ENCODE measurements around the gene C5orf63. TPM values are rescaled to one million over a fixed set of nuclear protein-coding genes. Genes with fewer than 3 reads are reported as not detected.
A peak's percentile ranks its signal among the peaks of the same experiment; 100 is the strongest.

Gene C5orf63
- total and polyA plus RNA-seq, 9 of the 15 experiments (the other 6 are each of a cell fraction or from before 2014, with no cell fraction given), result 1.8 to 24.6 (median 6.2) TPM

GRCh38 chr5:127072861-127073846, at the start of gene C5orf63 (continued):
- peak; percentile 88 for TF ChIP-seq POLR2G (IDR thresholded peaks at IDR 0.05; ENCODE audit: low read depth, low read length)
- no peak for TF ChIP-seq IFI16 (CRISPR knock-in tag; IDR thresholded peaks at IDR 0.05)
- TF ChIP-seq ILF3 (IDR thresholded peaks at IDR 0.05; ENCODE audit: borderline replicate concordance), result no peak
- no peak for TF ChIP-seq ESRRA (IDR thresholded peaks at IDR 0.05; ENCODE audit: borderline replicate concordance, low read depth)
- no peak for TF ChIP-seq U2AF2 (optimal IDR thresholded peaks at IDR 0.05; ENCODE audit: low read depth, low read length)
- peak; percentile 56 for TF ChIP-seq SUPT5H (IDR thresholded peaks at IDR 0.05)
- no peak for TF ChIP-seq ZNF232 (CRISPR knock-in tag; IDR thresholded peaks at IDR 0.05)
- TF ChIP-seq STAT5B (CRISPR knock-in tag; IDR thresholded peaks at IDR 0.05), result no peak
- TF ChIP-seq JUNB (CRISPR knock-in tag; conservative IDR thresholded peaks at IDR 0.05), result no peak
- peak; percentile 76 for TF ChIP-seq CXXC5 (CRISPR knock-in tag; IDR thresholded peaks at IDR 0.05)
- no peak for TF ChIP-seq ZNF507 (tag; conservative IDR thresholded peaks at IDR 0.05)
- peak; percentile 54 to 89 (median 64); a peak in 4 of 6 replicates for TF ChIP-seq ZBTB11 (CRISPR knock-in tag; IDR thresholded peaks at IDR 0.05)
- no peak for TF ChIP-seq IRF2 (CRISPR knock-in tag; IDR thresholded peaks at IDR 0.05)
- TF ChIP-seq RAD51 (IDR thresholded peaks at IDR 0.05; ENCODE audit: borderline replicate concordance, low read depth), result no peak
- no peak for TF ChIP-seq MCM2 (IDR thresholded peaks at IDR 0.05; ENCODE audit: low read depth)
- TF ChIP-seq ATF7 (IDR thresholded peaks at IDR 0.05), result no peak
- TF ChIP-seq MTA3 (IDR thresholded peaks at IDR 0.05; ENCODE audit: borderline replicate concordance), result no peak
- no peak for TF ChIP-seq FOXA1 (IDR thresholded peaks at IDR 0.05; ENCODE audit: borderline replicate concordance)
- no peak for TF ChIP-seq HNRNPLL (IDR thresholded peaks at IDR 0.05; ENCODE audit: low read depth, low read length, poor library complexity, severe bottlenecking)
- no peak for TF ChIP-seq RFX7 (CRISPR knock-in tag; IDR thresholded peaks at IDR 0.05)
- no peak for TF ChIP-seq ZBTB7A (IDR thresholded peaks at IDR 0.05; ENCODE audit: borderline replicate concordance, control insufficient read depth, low read depth, low read length)
- no peak for TF ChIP-seq ZNF518B (CRISPR knock-in tag; IDR thresholded peaks at IDR 0.05)
